ENCODE measurements around the gene RPL5. TPM values are rescaled to one million over a fixed set of nuclear protein-coding genes. Genes with fewer than 3 reads are reported as not detected.

The RPL5 gene
- total RNA-seq, 1 donor from 2014 or later: 1,556 TPM

DNA sequence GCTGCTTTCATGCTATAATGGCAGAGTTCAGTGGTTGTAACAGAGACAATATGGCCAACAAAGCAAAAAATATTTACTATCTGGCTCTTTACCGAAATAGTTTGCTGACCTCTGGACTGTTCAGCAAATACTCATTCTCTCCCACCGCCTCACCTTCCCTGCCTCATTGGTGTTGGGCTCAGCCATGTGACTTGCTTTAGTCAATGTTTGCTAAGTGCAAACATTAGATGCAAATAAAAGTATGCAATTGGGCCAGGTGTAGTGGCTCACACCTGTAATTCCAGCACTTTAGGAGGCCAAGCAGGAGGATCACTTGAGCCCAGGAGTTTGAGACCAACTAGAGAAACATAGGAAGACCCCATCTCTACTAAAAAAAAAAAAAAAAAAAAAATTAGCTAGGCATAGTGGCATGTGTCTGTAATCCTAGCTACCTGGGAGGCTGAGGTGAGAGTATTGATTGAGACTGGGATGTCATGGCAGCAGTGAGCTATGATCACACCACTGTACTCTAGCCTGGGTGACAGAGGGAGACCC, 55.1 kb downstream of the RPL5 start:
- Mint-ChIP-seq H3K36me3 (peaks cover 12% of the 10 kb centered on the region), H3K27me3 (ENCODE audit: low read depth) (no peaks in the 10 kb centered on the region), H3K4me1 (no peaks in the 10 kb centered on the region), H3K9me3 (peaks cover 27% of the 10 kb centered on the region), H3K4me3 (no peak overlapping the region), H3K27ac (no peak overlapping the region)
- TF ChIP-seq, protein P1, sequence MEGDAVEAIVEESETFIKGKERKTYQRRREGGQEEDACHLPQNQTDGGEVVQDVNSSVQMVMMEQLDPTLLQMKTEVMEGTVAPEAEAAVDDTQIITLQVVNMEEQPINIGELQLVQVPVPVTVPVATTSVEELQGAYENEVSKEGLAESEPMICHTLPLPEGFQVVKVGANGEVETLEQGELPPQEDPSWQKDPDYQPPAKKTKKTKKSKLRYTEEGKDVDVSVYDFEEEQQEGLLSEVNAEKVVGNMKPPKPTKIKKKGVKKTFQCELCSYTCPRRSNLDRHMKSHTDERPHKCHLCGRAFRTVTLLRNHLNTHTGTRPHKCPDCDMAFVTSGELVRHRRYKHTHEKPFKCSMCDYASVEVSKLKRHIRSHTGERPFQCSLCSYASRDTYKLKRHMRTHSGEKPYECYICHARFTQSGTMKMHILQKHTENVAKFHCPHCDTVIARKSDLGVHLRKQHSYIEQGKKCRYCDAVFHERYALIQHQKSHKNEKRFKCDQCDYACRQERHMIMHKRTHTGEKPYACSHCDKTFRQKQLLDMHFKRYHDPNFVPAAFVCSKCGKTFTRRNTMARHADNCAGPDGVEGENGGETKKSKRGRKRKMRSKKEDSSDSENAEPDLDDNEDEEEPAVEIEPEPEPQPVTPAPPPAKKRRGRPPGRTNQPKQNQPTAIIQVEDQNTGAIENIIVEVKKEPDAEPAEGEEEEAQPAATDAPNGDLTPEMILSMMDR (IDR thresholded peaks at IDR 0.05; ENCODE audit: unreplicated experiment): no peak
- DNase-seq (ENCODE audit: low spot score in 2 of 2, unreplicated experiment in 2 of 2): no peak

DNA sequence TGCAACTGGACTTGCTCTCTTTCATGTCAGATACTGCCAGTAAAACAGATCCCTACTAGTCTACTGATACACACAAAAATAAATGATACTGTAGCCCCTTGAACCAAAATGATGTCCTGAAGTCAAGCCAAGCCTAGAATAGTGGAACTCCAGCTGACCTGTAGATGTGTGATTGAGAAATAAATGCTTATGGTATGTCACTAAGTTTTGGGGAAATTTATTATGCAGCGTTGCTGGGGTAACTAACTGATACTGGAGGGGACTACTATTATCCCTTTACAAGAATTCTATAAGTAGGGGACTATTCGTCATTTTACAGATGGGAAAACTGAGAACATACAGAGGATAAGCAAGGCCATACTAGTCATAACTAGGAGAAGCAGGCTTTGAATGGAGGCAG, 55.6 kb downstream of the RPL5 start:
- H3K27me3 Mint-ChIP-seq (ENCODE audit: low read depth): no peaks in the 10 kb centered on the region
- TF ChIP-seq, protein P1 (IDR thresholded peaks at IDR 0.05; ENCODE audit: unreplicated experiment): no peak

More for the DNA sequence above, 55.6 kb downstream of the RPL5 start:
- Mint-ChIP-seq H3K36me3 (peaks cover 12% of the 10 kb centered on the region), H3K27ac (no peak overlapping the region), H3K4me3 (no peak overlapping the region), H3K4me1 (no peaks in the 10 kb centered on the region), H3K9me3 (peaks cover 31% of the 10 kb centered on the region)
- no peak for DNase-seq (ENCODE audit: low spot score in 2 of 2, unreplicated experiment in 2 of 2)

Other genes with a start within 250 kb of the RPL5 start
- 37.8 to 40.0 TPM (median 39.2 TPM) in 3 replicates for gene EVI5, start 46.9 kb upstream of the RPL5 start, total RNA-seq
- gene DIPK1A, start 129.4 kb downstream of the RPL5 start, total RNA-seq: 11.8 to 13.8 TPM (median 12.3 TPM) in 3 replicates
- gene MTF2, start 247.2 kb downstream of the RPL5 start, total RNA-seq: 70.9 to 76.2 TPM (median 73.5 TPM) in 3 replicates

Measured in mesothelial cell of epicardium (in vitro differentiated cells).